A673 (cell line): Measurements from ENCODE around the gene GPR31. TPM values are rescaled to one million over a fixed set of nuclear protein-coding genes. Genes with fewer than 3 reads are reported as not detected.
"Not testable (repeated sequence)": the region's sequence is repeated elsewhere in the genome, so short reads cannot be mapped to it uniquely, and the experiment has no call there.

Source experiments
- Bru-seq: library from RNA; stranded (reverse); fragments of 400-500 nt; gene quantifications from one replicate; lab custom pipeline; 2021; lab: Mats Ljungman, UMichigan
- BruChase-seq, 2 experiments: library from RNA; stranded (reverse); fragments of 400-500 nt; gene quantifications; one replicate each; lab custom pipeline; 2021; lab: Mats Ljungman, UMichigan
- BruUV-seq: library from RNA; stranded (reverse); fragments of 400-500 nt; replicated peaks from 2 replicates; lab custom pipeline; 2021; lab: Mats Ljungman, UMichigan
- CTCF ChIA-PET: fragments of 300-600 bp; sonication (Branson Sonifier 250); formaldehyde crosslinking; loops from one replicate; lab custom pipeline; 2022; ENCODE audit warnings: antibody characterized with exemption; lab: Charles Lee
- POLR2A ChIA-PET: fragments of 300-600 bp; sonication (Branson Sonifier 250); formaldehyde crosslinking; loops from one replicate; lab custom pipeline; 2022; ENCODE audit warnings: antibody characterized with exemption; ENCODE audit not compliant: low non-redundant PET; lab: Charles Lee
- DNase-seq: peaks from one replicate; pipeline ENCODE4 v3.0.0-alpha.2; 2015; ENCODE audit warnings: low spot score
- H3K27ac ChIP-seq: fragments of 200-600 bp; sonication (generic); 2 replicates; pipeline ENCODE4 v1.5.1; 2016; ENCODE audit warnings: mixed run types, low read depth, mild to moderate bottlenecking, mixed read lengths, antibody characterized with exemption, low read length; ENCODE audit not compliant: poor library complexity, severe bottlenecking
- H3K27me3 ChIP-seq: fragments of 200-600 bp; sonication (generic); replicated peaks from 2 replicates; pipeline ENCODE4 v1.6.1; 2017; ENCODE audit warnings: mixed run types, low read depth, mild to moderate bottlenecking, mixed read lengths, antibody characterized with exemption, low read length; ENCODE audit not compliant: insufficient read depth, poor library complexity
- H3K36me3 ChIP-seq: fragments of 200-600 bp; sonication (generic); 2 replicates; pipeline ENCODE4 v1.6.1; 2016; ENCODE audit warnings: mixed run types, mild to moderate bottlenecking, mixed read lengths, antibody characterized with exemption, low read length; ENCODE audit not compliant: insufficient read depth, poor library complexity, severe bottlenecking
- H3K4me1 ChIP-seq: fragments of 200-600 bp; sonication (generic); 2 replicates; pipeline ENCODE4 v1.6.1; 2017; ENCODE audit warnings: mixed run types, mild to moderate bottlenecking, mixed read lengths, antibody characterized with exemption, low read length; ENCODE audit not compliant: insufficient read depth, poor library complexity, severe bottlenecking
- H3K4me3 ChIP-seq: fragments of 200-600 bp; sonication (generic); 2 replicates; pipeline ENCODE4 v1.5.1; 2016; ENCODE audit warnings: low read depth, mixed run types, mild to moderate bottlenecking, mixed read lengths, low read length; ENCODE audit not compliant: poor library complexity, severe bottlenecking
- H3K9me3 ChIP-seq: fragments of 200-600 bp; sonication (generic); 2 replicates; pipeline ENCODE4 v1.6.1; 2016; ENCODE audit warnings: mixed run types, low read depth, mild to moderate bottlenecking, mixed read lengths, antibody characterized with exemption, low read length; ENCODE audit not compliant: poor library complexity, severe bottlenecking
- CTCF ChIP-seq: fragments of 300-800, 200-600 bp; sonication (generic); conservative IDR thresholded peaks from 2 replicates; pipeline ENCODE4 v1.5.1; 2017; ENCODE audit warnings: low read depth, mild to moderate bottlenecking, antibody characterized with exemption, low read length, moderate library complexity, mixed read lengths
- EZH2 ChIP-seq: fragments of 200-600 bp; sonication (generic); IDR thresholded peaks from 2 replicates; pipeline ENCODE4 v1.6.1; 2017; ENCODE audit warnings: borderline replicate concordance, low read depth, mild to moderate bottlenecking, mixed read lengths, antibody characterized with exemption, low read length; ENCODE audit not compliant: poor library complexity, severe bottlenecking
- intact Hi-C: fragments of 100-400 bp; cut with micrococcal nuclease; formaldehyde crosslinking; loops from one replicate; pipeline ENCODE4 v1.10.0; 2022; ENCODE audit not compliant: unreplicated experiment
- long read RNA-seq: library from polyadenylated mRNA; stranded (forward); transcript quantifications from one replicate; pipeline ENCODE4 v2.0.0, GENCODE V29; 2022
- total RNA-seq: library from RNA; stranded (reverse); gene quantifications from 2 replicates; pipeline ENCODE4 v1.2.3, GENCODE V29; 2021

GPR31 gene
- total RNA-seq: not detected in 2 replicates
- not detected for Bru-seq, nascent RNA
- not detected for BruChase-seq, experiment 1, labeled RNA remaining after a 2-hour chase
- not detected for BruChase-seq, experiment 2, labeled RNA remaining after a 6-hour chase
- long read RNA-seq: 0 reads

- BruUV-seq: no TSS peak
- H3K36me3 ChIP-seq: no peaks in the 10 kb centered on the region
Observed at GRCh38 chr6:167157863-167158262, at the start of gene GPR31. TSS of gene GPR31 (minus strand) at chr6:167157980. CDS start at chr6:167157831, 149 bp downstream.

GRCh38 chr6:167207527-167207926 lies 49.7 kb upstream of the GPR31 start:
- Histone ChIP-seq H3K27me3 (no peaks in the 10 kb centered on the region), H3K36me3 (no peaks in the 10 kb centered on the region), H3K9me3 (no peaks in the 10 kb centered on the region), H3K4me3 (no peak overlapping the region), H3K27ac (no peak overlapping the region), H3K4me1 (no peaks in the 10 kb centered on the region)
- ChIA-PET CTCF (no interaction called here), POLR2A (no interaction called here)
- no peak for DNase-seq
- intact Hi-C loops: no loop called here
- TF ChIP-seq EZH2 (no peak), CTCF (no peak)
- BruUV-seq: no TSS peak

More at GRCh38 chr6:167157863-167158262, at the start of gene GPR31:
- POLR2A ChIA-PET: no interaction called here
- no peak for TF ChIP-seq EZH2
- TF ChIP-seq CTCF: no peak
- Histone ChIP-seq H3K27ac (no peak within 1 kb of the TSS), H3K27me3 (peaks cover 11% of the 10 kb centered on the region), H3K9me3 (no peaks in the 10 kb centered on the region), H3K4me1 (no peaks in the 10 kb centered on the region), H3K4me3 (no peak within 1 kb of the TSS)
- intact Hi-C loops: no loop called here
- CTCF ChIA-PET: no interaction called here
- DNase-seq: no peak

GRCh38 chr6:167205316-167205715 lies 47.5 kb upstream of the GPR31 start:
- H3K27me3 ChIP-seq, H3K4me1 ChIP-seq, H3K9me3 ChIP-seq, H3K27ac ChIP-seq, DNase-seq, intact Hi-C loops, POLR2A ChIA-PET, BruUV-seq, CTCF ChIA-PET, H3K36me3 ChIP-seq, H3K4me3 ChIP-seq: not testable (repeated sequence)

- POLR2A ChIA-PET, CTCF ChIA-PET, H3K27ac ChIP-seq, DNase-seq, H3K36me3 ChIP-seq, H3K4me3 ChIP-seq, H3K4me1 ChIP-seq, H3K27me3 ChIP-seq, BruUV-seq, intact Hi-C loops, H3K9me3 ChIP-seq: not testable (repeated sequence)
Observed at GRCh38 chr6:167204059-167204348, 46.2 kb upstream of the GPR31 start.

- H3K4me1 ChIP-seq, H3K27ac ChIP-seq, POLR2A ChIA-PET, H3K4me3 ChIP-seq, DNase-seq, H3K9me3 ChIP-seq, CTCF ChIA-PET, intact Hi-C loops, H3K27me3 ChIP-seq, H3K36me3 ChIP-seq, BruUV-seq: not testable (repeated sequence)
Observed at GRCh38 chr6:167203261-167204058, 45.7 kb upstream of the GPR31 start.

GRCh38 chr6:167202613-167203012 lies 44.8 kb upstream of the GPR31 start:
- intact Hi-C loops, H3K4me1 ChIP-seq, POLR2A ChIA-PET, H3K27me3 ChIP-seq, DNase-seq, BruUV-seq, H3K27ac ChIP-seq, CTCF ChIA-PET, H3K9me3 ChIP-seq, H3K4me3 ChIP-seq, H3K36me3 ChIP-seq: not testable (repeated sequence)
